GM21423 (cell line): Measurements from ENCODE around the gene NCAM1.

Experiments
- ATAC-seq: cut with Tn5 transposase; IDR thresholded peaks from one replicate; pipeline ENCODE4 v1.9.1; 2021; ENCODE audit warnings: mild to moderate bottlenecking, moderate library complexity; ENCODE audit not compliant: unreplicated experiment

Gene NCAM1

GRCh38 chr11:113271551-113272245 is 310.5 kb downstream of the NCAM1 start:
- no peak for ATAC-seq

- ATAC-seq, result no peak
Observed at GRCh38 chr11:113272281-113272680, 311.1 kb downstream of the NCAM1 start.

GRCh38 chr11:113272927-113273615 is 311.9 kb downstream of the NCAM1 start:
- no peak for ATAC-seq

GRCh38 chr11:113273720-113274119 is 312.5 kb downstream of the NCAM1 start:
- no peak for ATAC-seq

- ATAC-seq, result no peak
Observed at GRCh38 chr11:113274713-113275582, 313.7 kb downstream of the NCAM1 start.

- no peak for ATAC-seq
Observed at GRCh38 chr11:113275602-113276001, 314.4 kb downstream of the NCAM1 start.

GRCh38 chr11:113276466-113276865 is 315.2 kb downstream of the NCAM1 start:
- ATAC-seq, result no peak

- ATAC-seq, result no peak
Observed at GRCh38 chr11:113277907-113278306, 316.7 kb downstream of the NCAM1 start.

- no peak for ATAC-seq
Observed at GRCh38 chr11:113278481-113278880, 317.3 kb downstream of the NCAM1 start.

GRCh38 chr11:113278925-113279324 is 317.7 kb downstream of the NCAM1 start:
- ATAC-seq, result no peak

- no peak for ATAC-seq
Observed at GRCh38 chr11:113279591-113279990, 318.4 kb downstream of the NCAM1 start.

- no peak for ATAC-seq
Observed at GRCh38 chr11:113281052-113281725, 320.0 kb downstream of the NCAM1 start.

GRCh38 chr11:113282898-113283437 is 321.7 kb downstream of the NCAM1 start:
- ATAC-seq, result no peak

- no peak for ATAC-seq
Observed at GRCh38 chr11:113283881-113284280, 322.7 kb downstream of the NCAM1 start.

- no peak for ATAC-seq
Observed at GRCh38 chr11:113286009-113286408, 324.8 kb downstream of the NCAM1 start.

GRCh38 chr11:113286509-113287497 is 325.6 kb downstream of the NCAM1 start:
- no peak for ATAC-seq

GRCh38 chr11:113287801-113288200 is 326.6 kb downstream of the NCAM1 start:
- no peak for ATAC-seq

GRCh38 chr11:113288286-113288863 is 327.2 kb downstream of the NCAM1 start:
- ATAC-seq, result no peak
